Glomerular visceral epithelial cell (primary cell): Measurements from ENCODE around the gene ARSD.
"Not testable (repeated sequence)": the region's sequence is repeated elsewhere in the genome, so short reads cannot be mapped to it uniquely, and the experiment has no call there.

Experiments used
- DNase-seq: peaks from one replicate; pipeline ENCODE4 v3.0.0-alpha.2; 2016; ENCODE audit errors: extremely low spot score

Gene ARSD

GRCh38 chrX:2928583-2929434 lies at the start of gene ARSD:
ARSD (minus strand) TSS chrX:2929339; CDS start chrX:2929275, 64 bp downstream.
- DNase-seq: peak; percentile 91

GRCh38 chrX:2978639-2979038 lies 49.5 kb upstream of the ARSD start:
- DNase-seq: not testable (repeated sequence)

- DNase-seq: no peak
Measured at GRCh38 chrX:2974961-2975360, 45.8 kb upstream of the ARSD start.

- no peak for DNase-seq
Measured at GRCh38 chrX:2972391-2972790, 43.3 kb upstream of the ARSD start.

GRCh38 chrX:2969021-2969420 lies 39.9 kb upstream of the ARSD start:
- no peak for DNase-seq

- DNase-seq: no peak
Measured at GRCh38 chrX:2967998-2968909, 39.1 kb upstream of the ARSD start.

- DNase-seq: no peak
Measured at GRCh38 chrX:2967584-2967983, 38.4 kb upstream of the ARSD start.

- no peak for DNase-seq
Measured at GRCh38 chrX:2967012-2967411, 37.9 kb upstream of the ARSD start.

GRCh38 chrX:2965965-2966364 lies 36.8 kb upstream of the ARSD start:
- peak; percentile 15 for DNase-seq

GRCh38 chrX:2963992-2964794 lies 35.1 kb upstream of the ARSD start:
- DNase-seq: peak; percentile 61

GRCh38 chrX:2963449-2963848 lies 34.3 kb upstream of the ARSD start:
- not testable (repeated sequence) for DNase-seq

GRCh38 chrX:2962381-2962780 lies 33.2 kb upstream of the ARSD start:
- DNase-seq: no peak

GRCh38 chrX:2960861-2961515 lies 31.8 kb upstream of the ARSD start:
- no peak for DNase-seq

GRCh38 chrX:2958199-2958598 lies 29.1 kb upstream of the ARSD start:
- DNase-seq: no peak

- no peak for DNase-seq
Measured at GRCh38 chrX:2955838-2956237, 26.7 kb upstream of the ARSD start.

- no peak for DNase-seq
Measured at GRCh38 chrX:2955281-2955680, 26.1 kb upstream of the ARSD start.

- no peak for DNase-seq
Measured at GRCh38 chrX:2954541-2954940, 25.4 kb upstream of the ARSD start.

GRCh38 chrX:2937942-2938341 lies 8.8 kb upstream of the ARSD start:
- DNase-seq: not testable (repeated sequence)

- DNase-seq: no peak
Measured at GRCh38 chrX:2934715-2935710, 5.9 kb upstream of the ARSD start.
